Measurements from ENCODE around the gene MEIS2.
"Not testable (repeated sequence)": the region's sequence is repeated elsewhere in the genome, so short reads cannot be mapped to it uniquely, and the experiment has no call there.

The MEIS2 gene

GRCh38 chr15:37009288-37009687 lies 91.1 kb downstream of the MEIS2 start:
- DNase-seq (ENCODE audit: low spot score) (no peak), FAIRE-seq (no peak)

GRCh38 chr15:37008205-37008604 lies 92.1 kb downstream of the MEIS2 start:
- no peak for DNase-seq (ENCODE audit: low spot score)
- no peak for FAIRE-seq

- FAIRE-seq (no peak), DNase-seq (ENCODE audit: low spot score) (no peak)
These were observed 93.0 kb downstream of the MEIS2 start for GRCh38 chr15:37007301-37007700.

- FAIRE-seq = no peak
- no peak for DNase-seq (ENCODE audit: low spot score)
These were observed 95.2 kb downstream of the MEIS2 start for GRCh38 chr15:37004981-37005735.

GRCh38 chr15:37004373-37004869 lies 95.9 kb downstream of the MEIS2 start:
- no peak for DNase-seq (ENCODE audit: low spot score)
- no peak for FAIRE-seq

GRCh38 chr15:37002041-37002672 lies 98.2 kb downstream of the MEIS2 start:
- DNase-seq (ENCODE audit: low spot score) = no peak
- no peak for FAIRE-seq

GRCh38 chr15:37001417-37001816 lies 98.9 kb downstream of the MEIS2 start:
- no peak for DNase-seq (ENCODE audit: low spot score)
- FAIRE-seq = no peak

- FAIRE-seq = no peak
These were observed 100.6 kb downstream of the MEIS2 start for GRCh38 chr15:36999778-37000177.

GRCh38 chr15:36996538-36997181 lies 103.7 kb downstream of the MEIS2 start:
- DNase-seq (ENCODE audit: low spot score) (no peak), FAIRE-seq (no peak)

More at GRCh38 chr15:36999778-37000177, 100.6 kb downstream of the MEIS2 start:
- no peak for DNase-seq (ENCODE audit: low spot score)

- DNase-seq (ENCODE audit: low spot score) (no peak), FAIRE-seq (no peak)
These were observed 104.2 kb downstream of the MEIS2 start for GRCh38 chr15:36996121-36996520.

GRCh38 chr15:36994790-36995189 lies 105.6 kb downstream of the MEIS2 start:
- FAIRE-seq (no peak), DNase-seq (ENCODE audit: low spot score) (no peak)

GRCh38 chr15:36992454-36992853 lies 107.9 kb downstream of the MEIS2 start:
- FAIRE-seq (no peak), DNase-seq (ENCODE audit: low spot score) (no peak)

GRCh38 chr15:36988947-36989346 lies 111.4 kb downstream of the MEIS2 start:
- DNase-seq (ENCODE audit: low spot score) (no peak), FAIRE-seq (no peak)

- FAIRE-seq = no peak
- no peak for DNase-seq (ENCODE audit: low spot score)
These were observed 117.9 kb downstream of the MEIS2 start for GRCh38 chr15:36982430-36982829.

- not testable (repeated sequence) for FAIRE-seq; DNase-seq (ENCODE audit: low spot score)
These were observed 120.1 kb downstream of the MEIS2 start for GRCh38 chr15:36980281-36980680.

- no peak for FAIRE-seq
- DNase-seq (ENCODE audit: low spot score) = no peak
These were observed 121.7 kb downstream of the MEIS2 start for GRCh38 chr15:36978625-36979024.

- DNase-seq (ENCODE audit: low spot score) (no peak), FAIRE-seq (no peak)
These were observed 122.2 kb downstream of the MEIS2 start for GRCh38 chr15:36978126-36978525.

GRCh38 chr15:36977659-36978058 lies 122.7 kb downstream of the MEIS2 start:
- DNase-seq (ENCODE audit: low spot score) (no peak), FAIRE-seq (no peak)

- no peak for DNase-seq (ENCODE audit: low spot score)
- FAIRE-seq = no peak
These were observed 127.6 kb downstream of the MEIS2 start for GRCh38 chr15:36972704-36973103.

GRCh38 chr15:36970522-36970921 lies 129.8 kb downstream of the MEIS2 start:
- no peak for DNase-seq (ENCODE audit: low spot score)

GRCh38 chr15:36967929-36968328 lies 132.4 kb downstream of the MEIS2 start:
- FAIRE-seq (no peak), DNase-seq (ENCODE audit: low spot score) (no peak)

More at GRCh38 chr15:36970522-36970921, 129.8 kb downstream of the MEIS2 start:
- FAIRE-seq = no peak

GRCh38 chr15:36966708-36967107 lies 133.6 kb downstream of the MEIS2 start:
- FAIRE-seq (no peak), DNase-seq (ENCODE audit: low spot score) (no peak)
